GM19240 (cell line): ENCODE data around the gene TMEM127.
A peak's percentile ranks its signal among the peaks of the same experiment; 100 is the strongest.
"Not testable (repeated sequence)": the region's sequence is repeated elsewhere in the genome, so short reads cannot be mapped to it uniquely, and the experiment has no call there.

ENCODE experiments used
- DNase-seq: peaks from one replicate; pipeline ENCODE4 v3.0.0; 2011; ENCODE audit warnings: low spot score; ENCODE audit not compliant: insufficient read length

TMEM127 gene

DNA sequence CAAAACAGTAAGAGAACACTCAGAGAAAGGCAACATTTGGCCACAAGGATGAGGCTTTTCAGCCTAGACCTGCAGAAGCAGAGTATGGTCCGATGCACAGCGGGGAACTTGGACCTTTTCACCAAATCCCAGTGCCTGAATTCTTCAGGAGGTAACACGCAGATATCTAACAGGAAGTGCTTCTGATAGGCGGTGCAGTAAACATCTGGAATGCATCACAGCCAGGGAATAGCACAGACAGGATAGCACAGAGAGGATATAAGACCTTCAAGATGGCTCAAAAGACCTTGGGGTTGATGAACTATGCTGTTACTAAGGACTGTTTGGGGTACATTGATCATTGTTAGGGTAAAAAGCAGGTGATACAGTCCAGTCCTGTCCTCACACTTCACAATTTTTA, 1.7 kb downstream of the TMEM127 start:
- no peak for DNase-seq

DNA sequence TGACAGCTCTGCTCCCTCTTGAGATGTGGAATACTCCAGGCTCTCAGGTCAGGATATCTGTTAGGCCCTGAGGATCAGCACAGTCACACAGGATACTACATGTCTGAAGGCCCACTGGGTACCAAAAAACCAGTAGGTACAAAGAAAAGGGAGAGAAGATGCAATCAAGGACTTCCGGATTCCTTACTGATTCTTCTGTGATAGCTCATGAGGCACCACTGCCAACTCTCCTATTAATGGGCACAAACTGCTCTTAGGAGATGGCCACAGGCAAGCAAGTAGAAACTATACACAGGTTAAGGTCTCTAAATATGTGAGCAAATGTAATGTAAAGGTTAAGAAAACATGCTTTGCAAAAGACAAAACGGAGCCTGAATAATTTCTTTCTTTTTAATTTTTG, 3.5 kb downstream of the TMEM127 start:
- no peak for DNase-seq

DNA sequence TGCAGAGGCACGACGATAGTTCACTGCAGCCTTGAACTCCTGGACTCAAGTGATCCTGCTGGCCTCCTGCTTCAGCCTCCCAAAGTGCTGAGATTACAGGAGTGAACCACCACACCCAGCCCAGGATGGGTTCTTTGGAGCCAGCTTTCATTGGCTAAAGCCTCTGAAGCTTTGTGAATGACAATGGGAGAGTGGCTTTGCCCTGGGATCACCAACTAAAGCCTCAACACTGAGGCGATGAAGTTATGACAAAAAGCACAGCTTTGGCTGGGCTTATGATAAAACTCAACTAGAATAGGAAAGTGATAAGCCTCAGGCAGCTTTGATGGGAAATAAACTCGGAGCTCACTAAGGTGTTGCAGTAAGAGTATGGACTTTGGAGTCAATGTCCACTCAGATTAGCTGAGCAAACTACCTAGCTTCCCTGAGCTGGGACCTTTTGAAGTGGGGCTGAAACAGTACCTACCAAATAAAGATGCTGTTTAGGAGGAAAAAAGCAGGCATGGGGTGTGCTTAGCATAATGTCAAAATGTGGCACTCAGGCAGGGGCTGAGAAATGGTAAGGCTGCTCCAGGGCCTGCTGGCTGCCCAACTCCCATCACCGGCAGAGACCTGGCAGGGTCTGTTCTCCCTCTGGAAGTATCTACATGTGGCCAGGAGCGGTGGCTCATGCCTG, 4.3 kb downstream of the TMEM127 start:
- no peak for DNase-seq

DNA sequence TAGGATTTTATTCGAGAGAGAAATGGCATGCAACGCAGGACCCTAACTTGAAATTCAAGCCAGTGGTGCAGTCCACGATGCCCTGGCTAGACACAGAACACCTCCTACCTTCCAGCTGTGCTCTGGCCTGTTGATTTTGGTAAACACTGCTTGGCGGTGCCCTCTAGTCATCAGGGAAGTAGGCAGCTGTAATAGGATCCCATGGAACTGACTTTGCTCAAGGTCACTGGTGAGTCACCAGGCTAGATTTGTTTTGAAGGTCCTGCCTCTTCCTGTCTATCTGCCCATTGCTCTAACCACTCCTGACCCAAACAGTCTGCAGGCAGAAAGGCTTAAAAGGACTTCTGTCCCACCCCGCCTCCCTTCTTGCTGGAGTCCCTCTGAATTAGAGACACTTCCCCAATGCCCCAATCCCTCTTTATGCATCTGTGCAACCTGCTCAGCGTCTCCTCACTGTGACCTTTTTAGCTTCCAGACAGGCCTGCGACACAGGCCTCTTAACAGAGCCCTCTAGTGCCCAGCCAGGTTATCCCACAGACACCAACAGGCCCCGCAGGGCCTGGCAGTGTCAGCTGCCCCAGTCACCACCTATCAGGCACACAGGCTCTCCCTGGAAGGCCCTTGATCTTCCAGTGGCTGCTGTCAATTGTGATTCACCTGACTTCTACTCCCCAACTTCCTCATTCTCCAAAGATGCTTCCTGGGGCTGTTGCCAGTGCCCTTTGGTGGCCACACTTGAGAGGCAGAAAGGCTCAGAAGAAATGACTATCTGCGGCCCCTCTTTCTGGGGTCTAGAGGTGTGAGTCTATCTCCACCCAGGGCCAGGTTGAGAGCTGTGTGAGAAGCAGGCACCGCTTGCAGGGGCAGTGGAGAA, 5.2 kb downstream of the TMEM127 start:
- DNase-seq, result peak; percentile 50

DNA sequence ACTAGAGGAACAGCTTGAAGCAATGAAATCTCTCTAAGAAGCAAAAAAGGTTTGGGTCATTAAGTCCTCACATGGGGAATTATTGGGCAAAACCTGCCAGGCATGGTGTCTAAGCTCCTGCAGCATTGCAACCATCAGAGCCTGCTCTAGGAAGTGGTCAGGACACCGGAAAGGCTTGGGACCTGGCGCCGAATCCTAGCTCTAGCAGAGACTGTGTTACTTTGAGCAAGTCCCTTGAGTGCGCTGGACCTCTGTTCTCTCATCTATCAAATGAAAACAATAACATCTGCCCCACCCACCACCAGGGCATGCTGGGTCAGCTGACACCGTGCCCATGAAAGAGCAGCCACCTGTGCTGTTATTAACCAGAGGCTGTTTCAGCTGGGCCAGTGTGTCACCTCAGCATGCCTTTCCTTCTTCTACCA, 6.3 kb downstream of the TMEM127 start:
- no peak for DNase-seq

DNA sequence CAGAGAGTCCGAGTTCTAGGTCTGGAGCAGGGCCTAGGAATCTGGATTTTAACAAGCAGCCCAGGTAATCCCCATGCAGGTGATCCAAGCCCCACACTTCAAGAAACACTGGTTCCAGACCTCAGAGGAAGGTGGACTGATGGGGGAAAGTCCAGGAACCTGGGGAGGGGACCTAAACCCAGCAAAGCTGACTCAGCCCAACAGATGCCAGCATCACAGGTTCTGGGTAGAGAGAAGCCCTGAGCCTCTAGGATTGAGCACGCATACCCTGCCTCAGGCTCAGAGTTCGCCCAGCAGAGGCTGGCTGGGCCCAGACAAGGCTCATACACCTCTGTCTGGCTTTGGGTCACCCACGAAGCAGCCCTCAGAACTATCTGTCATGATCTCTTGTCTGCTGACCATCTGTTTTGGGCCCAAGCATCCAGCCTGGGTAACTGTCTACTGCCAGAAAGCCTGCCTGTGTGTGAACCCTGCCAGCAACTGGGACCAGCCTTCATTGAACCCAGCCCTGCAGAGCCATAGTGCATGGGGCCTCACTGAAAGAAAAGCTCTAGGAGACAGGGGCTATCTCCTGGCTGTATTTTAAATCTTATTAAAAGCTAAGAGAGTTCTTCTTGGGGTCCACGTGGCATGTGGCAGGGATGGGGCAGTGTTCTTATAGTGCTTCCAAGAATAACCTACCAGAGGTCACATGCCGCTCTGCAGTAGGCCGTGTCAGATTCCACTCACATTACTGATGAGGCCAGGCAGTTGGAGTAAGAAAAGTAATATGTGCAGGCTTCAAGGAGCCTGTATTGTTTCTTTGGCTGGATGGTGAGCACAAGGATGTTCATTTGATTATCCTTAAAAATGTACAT, 7.4 kb downstream of the TMEM127 start:
- no peak for DNase-seq

DNA sequence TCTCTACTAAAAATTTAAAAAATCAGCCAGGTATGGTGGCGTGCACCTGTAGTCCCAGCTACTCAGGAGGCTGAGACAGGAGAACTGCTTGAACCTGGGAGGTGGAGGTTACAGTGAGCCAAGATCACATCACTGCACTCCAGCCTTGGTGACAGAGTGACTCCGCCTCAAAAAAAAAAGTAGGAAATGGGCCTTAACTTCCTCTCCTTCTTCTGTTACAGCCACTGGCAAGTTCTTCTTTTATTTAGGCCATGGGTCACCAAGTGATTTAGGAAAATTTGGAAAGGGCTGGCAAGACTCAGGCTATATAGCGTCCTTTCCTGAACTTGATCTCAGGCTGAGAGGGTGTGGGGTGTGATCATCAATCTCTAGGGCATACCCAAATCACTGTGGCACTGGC, 8.1 kb downstream of the TMEM127 start:
- DNase-seq, result not testable (repeated sequence)

DNA sequence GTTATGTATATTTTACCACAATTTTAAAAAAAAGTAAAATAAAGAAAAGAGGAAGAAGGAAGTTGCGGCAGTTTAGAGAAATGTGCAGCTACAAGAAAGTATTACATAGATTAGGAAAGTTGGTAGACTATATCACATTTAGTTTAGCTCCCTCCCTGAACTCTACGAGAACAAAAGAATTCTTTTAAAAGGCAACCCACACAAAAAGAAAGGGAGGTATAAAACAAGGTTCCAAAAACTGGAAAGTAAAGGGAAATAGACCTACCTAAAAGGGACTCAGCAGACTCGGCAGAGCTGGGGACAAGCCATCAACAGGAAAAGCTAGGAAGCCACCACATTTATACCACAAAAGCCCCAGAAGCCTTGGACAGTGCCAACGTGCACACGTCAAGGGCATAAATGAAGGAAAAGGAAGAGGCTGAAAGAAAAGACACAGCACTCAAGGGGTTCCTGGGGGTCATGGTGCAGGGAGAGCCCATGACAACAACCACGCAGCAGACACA, 9.1 kb downstream of the TMEM127 start:
- no peak for DNase-seq

DNA sequence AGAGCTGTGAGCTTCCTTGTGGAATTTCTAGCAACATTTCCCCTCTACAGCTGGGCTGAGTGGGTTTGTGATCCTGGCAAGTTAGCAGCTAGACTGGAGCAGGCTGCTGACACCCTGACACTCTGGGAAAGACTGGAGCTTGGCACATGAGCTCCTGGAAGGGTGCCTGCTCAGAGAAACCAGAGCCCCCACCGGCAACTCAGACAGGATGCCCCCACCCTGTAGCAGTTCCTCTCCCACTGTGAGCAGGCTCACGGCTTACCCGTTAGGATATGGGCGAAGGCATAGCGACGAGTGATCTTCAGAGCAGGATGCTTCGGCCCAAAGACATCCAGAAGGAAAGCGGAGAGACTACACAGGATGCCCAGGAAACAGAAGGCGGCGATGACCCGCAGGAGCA, 11.2 kb downstream of the TMEM127 start:
- no peak for DNase-seq

DNA sequence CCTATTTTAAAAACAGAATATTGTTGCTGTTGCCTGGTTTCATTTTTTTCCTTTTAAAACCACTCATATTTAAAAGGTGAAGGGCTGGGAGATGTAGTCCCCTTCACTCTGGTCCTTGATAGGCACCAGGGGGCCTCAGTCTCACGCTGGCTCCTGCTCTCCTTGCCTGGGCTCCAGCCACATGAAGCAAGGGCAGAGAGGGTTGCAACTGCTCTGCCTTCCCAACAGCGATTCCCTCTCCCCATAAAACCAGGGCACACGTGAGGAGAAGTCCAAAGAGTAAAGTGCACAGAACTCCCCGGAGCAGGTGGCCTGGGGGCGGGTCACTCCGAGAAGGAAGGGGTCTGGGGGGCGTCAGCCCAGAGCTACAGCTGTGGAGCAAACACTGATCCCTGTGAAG, 12.8 kb downstream of the TMEM127 start:
- no peak for DNase-seq

DNA sequence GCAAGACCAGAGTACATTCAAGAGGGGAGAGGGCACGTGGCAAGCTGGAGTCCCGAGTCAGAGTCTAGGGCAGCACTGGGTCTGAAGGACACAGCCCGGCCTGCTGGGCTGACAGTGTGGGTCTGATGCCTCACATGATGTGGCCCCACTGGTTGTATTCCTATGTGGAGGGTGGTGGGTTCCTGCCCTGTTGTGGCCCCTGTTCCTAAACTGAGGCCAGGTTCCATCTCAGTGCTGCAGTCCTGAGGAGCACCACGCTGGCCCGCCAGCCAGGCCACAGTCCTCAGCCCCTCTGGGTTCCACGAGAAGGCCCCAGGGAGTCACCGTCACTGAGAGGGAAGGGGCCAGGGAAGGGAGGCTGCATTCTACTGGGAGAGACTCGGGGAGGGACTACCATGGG, 13.3 kb downstream of the TMEM127 start:
- DNase-seq, result no peak

DNA sequence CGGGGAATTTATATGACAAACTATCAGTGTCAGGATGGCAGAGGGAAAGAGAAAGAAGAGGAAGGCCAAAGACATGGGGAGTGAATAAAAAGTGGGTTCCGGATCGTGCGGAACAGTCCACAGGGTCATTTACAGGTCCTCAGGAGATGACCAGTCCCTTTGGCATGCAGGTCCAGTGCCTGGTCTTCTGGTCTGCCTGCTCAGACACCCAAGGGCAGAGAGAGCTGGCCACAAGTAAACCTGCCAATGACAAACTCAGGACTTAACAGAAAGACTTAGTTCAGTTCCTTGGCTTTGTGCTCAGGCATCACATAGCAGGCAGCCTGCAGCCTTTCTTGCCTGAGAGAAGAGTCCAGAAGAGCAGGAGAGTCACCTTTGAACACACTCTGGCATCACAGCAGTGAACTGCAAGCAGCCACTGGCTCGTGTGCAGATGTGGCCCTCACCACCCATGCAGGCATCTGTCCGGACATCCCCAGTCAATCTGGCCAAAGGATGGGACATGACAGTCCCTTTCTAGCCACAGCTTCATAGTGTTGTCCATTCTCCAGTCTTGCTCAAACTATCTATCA, 14.0 kb downstream of the TMEM127 start:
- DNase-seq, result no peak

DNA sequence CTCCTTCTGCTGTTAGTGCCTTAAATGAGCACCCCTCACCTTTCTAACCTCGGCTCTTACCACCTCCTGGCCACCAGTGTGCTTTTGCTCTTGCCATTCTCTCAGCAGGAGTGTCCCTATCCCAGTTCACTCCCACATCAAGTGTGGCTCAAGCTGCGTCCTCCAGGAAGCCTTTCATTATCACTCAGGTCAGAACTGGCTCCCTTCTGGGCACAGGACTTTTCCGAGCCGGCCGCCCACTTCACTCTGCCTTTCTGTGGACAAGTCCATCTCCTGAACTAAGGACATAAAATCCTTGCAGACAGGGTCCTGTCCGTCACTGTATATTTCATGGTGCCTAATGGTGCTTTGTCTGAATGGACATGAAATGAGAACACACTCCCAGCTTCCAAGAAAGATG, 15.6 kb downstream of the TMEM127 start:
- DNase-seq, result no peak

DNA sequence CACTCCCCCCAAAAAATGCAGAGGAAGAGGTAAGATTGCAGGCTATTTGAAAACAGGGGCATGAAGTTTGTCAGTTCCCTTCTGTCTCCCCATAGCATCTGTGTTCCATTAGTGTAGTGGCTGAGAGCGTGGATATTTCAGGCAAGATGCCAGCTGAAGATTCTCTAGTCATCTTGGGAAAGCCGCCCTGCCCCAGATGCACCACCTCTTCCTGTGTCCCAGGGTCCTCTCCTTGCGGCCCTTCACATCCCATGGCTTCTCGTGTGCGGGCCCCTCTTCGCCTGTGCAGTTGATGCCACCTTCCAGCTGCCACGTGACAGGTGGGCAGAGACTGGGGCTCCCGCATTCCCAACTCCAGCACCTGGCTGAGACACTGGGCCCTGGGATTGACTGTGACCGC, 16.1 kb downstream of the TMEM127 start:
- no peak for DNase-seq

DNA sequence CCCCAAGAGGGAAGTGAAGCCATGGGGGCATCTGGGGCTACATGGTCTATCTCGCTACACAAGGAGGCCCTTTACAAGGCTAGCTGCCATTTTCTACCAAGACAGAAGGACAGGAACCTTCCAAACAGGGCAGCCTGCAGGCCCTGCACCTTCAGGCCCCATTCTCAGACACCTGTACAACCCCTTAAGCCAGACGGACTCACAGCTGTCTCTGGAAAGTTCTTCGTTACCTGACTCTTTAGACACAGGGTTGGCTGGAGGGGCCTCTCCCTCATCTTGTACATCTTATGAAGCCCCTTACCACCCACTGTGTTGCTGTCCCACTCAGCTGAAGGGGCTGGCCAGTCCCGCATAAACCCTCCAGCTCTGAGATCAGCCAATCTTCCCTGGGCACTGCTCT, 17.2 kb downstream of the TMEM127 start:
- DNase-seq, result no peak

DNA sequence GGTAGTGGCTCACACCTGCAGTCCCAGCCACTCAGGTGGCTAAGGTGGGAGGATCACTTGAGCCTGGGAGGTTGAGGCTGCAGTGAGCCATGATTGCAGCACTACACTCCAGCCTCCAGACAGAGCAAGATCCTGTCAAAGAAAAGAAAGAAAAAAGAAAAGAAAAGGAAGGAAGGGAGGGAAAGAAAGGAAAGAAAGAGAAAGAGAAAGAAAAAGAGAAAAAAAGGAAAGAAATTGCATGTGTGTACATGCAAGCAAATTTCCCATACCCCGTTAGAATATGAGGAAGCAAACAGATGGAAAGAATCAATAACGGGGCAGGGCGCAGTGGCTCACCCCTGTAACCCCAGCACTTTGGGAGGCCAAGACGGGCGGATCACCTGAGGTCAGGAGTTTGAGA, 17.9 kb downstream of the TMEM127 start:
- no peak for DNase-seq

DNA sequence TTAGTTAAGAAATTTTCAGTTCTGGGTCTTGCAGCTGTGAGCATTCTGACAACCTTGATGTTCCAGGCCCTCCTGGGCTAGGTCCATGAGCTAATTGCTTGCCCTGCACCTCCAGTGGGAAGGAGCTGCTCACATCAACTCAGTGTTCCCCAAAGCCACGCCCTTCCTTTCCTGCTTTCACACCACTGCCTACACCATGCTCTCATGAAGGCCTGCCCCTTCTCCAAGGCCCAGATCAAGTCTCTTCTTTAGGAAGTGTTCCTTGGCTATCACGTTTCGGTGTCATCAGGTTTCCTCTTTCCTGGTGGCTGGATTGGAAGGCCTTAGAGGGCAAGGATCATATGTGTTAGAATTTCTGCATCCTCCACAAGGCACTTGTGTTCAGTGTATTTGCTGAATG, 18.8 kb downstream of the TMEM127 start:
- no peak for DNase-seq

DNA sequence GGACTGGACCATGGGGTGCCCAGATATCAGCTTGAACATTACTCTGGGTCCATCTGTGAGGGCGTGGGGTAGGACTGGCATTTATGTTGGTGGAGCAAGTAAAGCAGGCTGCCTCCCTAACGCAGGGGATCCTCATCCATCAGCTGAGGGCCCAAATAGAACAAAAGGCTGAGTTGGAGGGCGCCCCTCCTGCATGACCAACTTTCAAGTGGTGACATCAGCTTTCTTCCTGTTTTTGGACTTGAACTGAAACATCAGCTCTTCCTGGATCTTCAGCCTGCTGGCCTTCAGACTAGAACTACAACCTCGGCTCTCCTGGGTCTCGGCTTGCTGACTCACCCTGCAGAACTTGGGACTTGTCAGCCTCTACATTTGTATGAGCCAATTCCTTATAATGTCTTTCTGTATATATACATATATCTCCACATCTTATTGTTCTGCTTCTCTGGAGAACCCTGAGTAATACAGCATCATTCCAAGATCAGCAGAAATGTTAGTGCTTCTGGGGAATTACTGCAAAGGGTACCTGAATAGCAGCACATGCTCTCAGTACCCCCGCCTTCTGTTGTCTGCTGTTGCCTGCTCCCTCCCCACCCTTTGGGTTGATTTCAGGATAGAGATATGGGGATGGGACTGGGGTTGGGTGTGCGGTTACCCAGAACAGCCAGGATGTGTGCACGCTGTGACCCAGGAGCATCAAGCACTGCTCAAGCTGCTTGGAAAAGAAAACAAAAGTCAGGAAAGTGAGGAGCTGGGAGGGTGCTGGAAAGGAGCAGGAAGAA, 20.0 kb downstream of the TMEM127 start:
- DNase-seq, result no peak

DNA sequence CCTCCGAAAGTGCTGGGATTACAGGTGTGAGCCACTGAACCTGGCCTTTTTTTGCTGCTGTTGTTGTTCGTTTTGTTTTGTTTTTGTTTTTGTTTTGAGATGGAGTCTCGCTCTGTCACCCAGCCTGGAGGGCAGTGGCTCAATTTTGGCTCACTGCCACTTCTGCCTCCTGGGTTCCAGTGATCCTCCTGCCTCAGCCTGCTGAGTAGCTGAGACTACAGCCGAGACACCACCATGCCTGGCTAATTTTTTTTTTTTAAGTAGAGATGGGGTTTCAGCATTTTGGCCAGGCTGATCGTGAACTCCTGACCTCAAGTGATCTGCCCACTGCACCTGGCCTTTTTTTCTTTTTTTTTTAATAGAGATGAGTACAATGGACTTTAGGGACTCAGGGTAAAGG, 22.0 kb downstream of the TMEM127 start:
- DNase-seq, result no peak

DNA sequence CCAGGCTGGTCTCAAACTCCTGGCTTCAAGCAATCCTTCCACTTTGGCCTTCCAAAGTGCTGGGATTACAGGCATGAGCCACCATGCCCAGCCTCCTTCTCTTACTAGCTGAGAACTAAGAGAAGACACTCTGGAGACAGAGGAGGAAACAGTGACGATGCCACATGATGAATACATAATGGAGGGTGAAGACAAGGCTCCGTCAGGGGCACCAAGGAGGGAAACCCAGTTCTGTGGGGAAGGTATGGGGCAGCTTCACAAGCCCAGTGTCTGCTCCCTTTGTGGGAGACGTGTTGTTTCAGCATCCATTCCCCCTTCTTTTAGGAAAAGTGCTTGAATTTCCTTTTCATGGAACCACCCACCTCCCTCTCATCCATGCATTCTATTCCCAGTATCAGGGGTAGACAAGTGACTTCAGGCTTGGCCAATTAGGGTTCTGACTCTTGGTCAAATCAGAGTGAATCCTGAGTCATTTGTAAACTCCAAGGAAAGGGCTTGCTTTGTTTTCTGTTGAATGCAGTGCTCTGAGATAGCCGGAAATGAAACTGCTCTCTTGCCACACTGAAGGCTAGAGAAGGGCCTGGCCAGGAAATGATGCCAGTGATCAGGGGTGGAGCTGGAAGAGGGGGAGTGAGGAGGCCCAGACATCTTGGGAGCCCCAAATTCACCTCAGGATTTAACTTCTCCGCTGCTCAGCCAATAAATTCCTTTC, 23.7 kb downstream of the TMEM127 start:
- DNase-seq, result peak; percentile 79
